WTC11 (cell line): ENCODE results near the gene SLC66A2. TPM values are rescaled to one million over a fixed set of nuclear protein-coding genes. Genes with fewer than 3 reads are reported as not detected.
A peak's percentile ranks its signal among the peaks of the same experiment; 100 is the strongest.

ENCODE experiments used
- ATAC-seq: fragments of 200-7000 bp; cut with Tn5 transposase; 2 replicates; pipeline ENCODE4 v1.10.0; 2021; ENCODE audit warnings: mild to moderate bottlenecking, moderate library complexity
- CTCF ChIA-PET: fragments of 300-600 bp; sonication (Branson Sonifier 250); formaldehyde crosslinking; loops from one replicate; lab custom pipeline; 2021; ENCODE audit warnings: antibody characterized with exemption; lab: Charles Lee
- POLR2A ChIA-PET: fragments of 350-600 bp; sonication (Branson Sonifier 250); formaldehyde crosslinking; loops from one replicate; lab custom pipeline; 2021; ENCODE audit warnings: antibody characterized with exemption; lab: Charles Lee
- DNase-seq: peaks from one replicate; pipeline ENCODE4 v3.0.0; 2021; ENCODE audit warnings: low spot score
- H3K27ac Mint-ChIP-seq: 2 replicates; pipeline ENCODE4 v1.8.0; 2021; ENCODE audit warnings: mixed read lengths
- H3K27me3 Mint-ChIP-seq: 2 replicates; pipeline ENCODE4 v1.8.0; 2021; ENCODE audit warnings: low read depth, mild to moderate bottlenecking, moderate library complexity, mixed read lengths
- H3K36me3 Mint-ChIP-seq: 2 replicates; pipeline ENCODE4 v1.8.0; 2021; ENCODE audit warnings: mixed read lengths
- H3K4me1 Mint-ChIP-seq: 2 replicates; pipeline ENCODE4 v1.8.0; 2022; ENCODE audit warnings: mixed read lengths
- H3K4me3 Mint-ChIP-seq: 2 replicates; pipeline ENCODE4 v1.8.0; 2021; ENCODE audit warnings: mild to moderate bottlenecking, moderate library complexity, mixed read lengths
- H3K9me3 Mint-ChIP-seq: 2 replicates; pipeline ENCODE4 v1.8.0; 2021; ENCODE audit warnings: mixed read lengths
- CBFB ChIP-seq: sonication (generic); formaldehyde crosslinking; IDR thresholded peaks from 2 replicates; pipeline ENCODE4 v1.8.1; 2022; ENCODE audit warnings: mild to moderate bottlenecking, low read depth, missing genetic modification reagents
- CREB1 ChIP-seq: sonication (generic); formaldehyde crosslinking; IDR thresholded peaks from 2 replicates; pipeline ENCODE4 v1.8.0; 2023; ENCODE audit warnings: mild to moderate bottlenecking, missing genetic modification reagents
- CREM ChIP-seq: sonication (generic); formaldehyde crosslinking; IDR thresholded peaks from 2 replicates; pipeline ENCODE4 v1.8.1; 2022; ENCODE audit warnings: mild to moderate bottlenecking, missing genetic modification reagents, moderate library complexity
- FOXK1 ChIP-seq: sonication (generic); formaldehyde crosslinking; IDR thresholded peaks from 2 replicates; pipeline ENCODE4 v1.8.0; 2022; ENCODE audit warnings: mild to moderate bottlenecking, moderate library complexity, missing genetic modification reagents
- HMGA2 ChIP-seq: fragments of 250-450 bp; sonication (Bioruptor Pico); IDR thresholded peaks from 2 replicates; pipeline ENCODE4 v1.4.0; 2021; ENCODE audit warnings: mild to moderate bottlenecking, moderate library complexity
- JAZF1 ChIP-seq: fragments of 250-450 bp; sonication (Bioruptor Pico); IDR thresholded peaks from 2 replicates; pipeline ENCODE4 v1.9.0; 2021; ENCODE audit warnings: moderate library complexity, mild to moderate bottlenecking, inconsistent platforms
- JUN ChIP-seq: sonication (generic); formaldehyde crosslinking; IDR thresholded peaks from 2 replicates; pipeline ENCODE4 v1.8.0; 2023; ENCODE audit warnings: mild to moderate bottlenecking, missing genetic modification reagents
- NFE2L1 ChIP-seq: sonication (generic); formaldehyde crosslinking; IDR thresholded peaks from 2 replicates; pipeline ENCODE4 v1.8.1; 2023; ENCODE audit warnings: missing genetic modification reagents
- NR1H2 ChIP-seq: sonication (generic); formaldehyde crosslinking; IDR thresholded peaks from 2 replicates; pipeline ENCODE4 v1.9.0; 2021; ENCODE audit warnings: mild to moderate bottlenecking, moderate library complexity, missing genetic modification reagents
- PRRX2 ChIP-seq: fragments of 250-450 bp; sonication (Bioruptor Pico); IDR thresholded peaks from 2 replicates; pipeline ENCODE4 v1.8.0; 2021; ENCODE audit warnings: mild to moderate bottlenecking
- SP1 ChIP-seq: sonication (generic); formaldehyde crosslinking; conservative IDR thresholded peaks from 2 replicates; pipeline ENCODE4 v1.8.1; 2022; ENCODE audit warnings: missing genetic modification reagents
- TP53 ChIP-seq: sonication (generic); formaldehyde crosslinking; IDR thresholded peaks from 2 replicates; pipeline ENCODE4 v1.8.1; 2023; ENCODE audit warnings: mild to moderate bottlenecking, missing genetic modification reagents
- ZNF416 ChIP-seq: fragments of 250-450 bp; sonication (Bioruptor Pico); IDR thresholded peaks from 2 replicates; pipeline ENCODE4 v1.9.0; 2021; ENCODE audit warnings: mild to moderate bottlenecking, inconsistent platforms
- total RNA-seq: library from RNA; stranded (reverse); gene quantifications from 3 replicates; pipeline ENCODE4 v1.2.3, GENCODE V29; 2021
- TF ChIP-seq, protein P1 (sequence below): sonication (generic); formaldehyde crosslinking; IDR thresholded peaks from 2 replicates; pipeline ENCODE4 v1.8.1; 2022; ENCODE audit warnings: low read depth, mild to moderate bottlenecking, moderate library complexity, missing genetic modification reagents, borderline replicate concordance
- TF ChIP-seq, protein P2 (sequence below): fragments of 250-450 bp; sonication (Bioruptor Pico); IDR thresholded peaks from 2 replicates; pipeline ENCODE4 v1.8.0; 2021; ENCODE audit warnings: mild to moderate bottlenecking
- TF ChIP-seq, protein P3 (sequence below): fragments of 250-450 bp; sonication (Bioruptor Pico); IDR thresholded peaks from 2 replicates; pipeline ENCODE4 v1.9.0; 2021; ENCODE audit warnings: mild to moderate bottlenecking
- TF ChIP-seq, protein P4 (sequence below): sonication (generic); formaldehyde crosslinking; IDR thresholded peaks from 2 replicates; pipeline ENCODE4 v1.8.0; 2022; ENCODE audit warnings: mild to moderate bottlenecking, missing genetic modification reagents
- TF ChIP-seq, protein P5 (sequence below): sonication (generic); formaldehyde crosslinking; IDR thresholded peaks from 2 replicates; pipeline ENCODE4 v1.8.1; 2022; ENCODE audit warnings: mild to moderate bottlenecking, moderate library complexity, missing genetic modification reagents
- TF ChIP-seq, protein P6 (sequence below): fragments of 250-450 bp; sonication (Bioruptor Pico); IDR thresholded peaks from 2 replicates; pipeline ENCODE4 v1.9.0; 2021; ENCODE audit warnings: mild to moderate bottlenecking, borderline replicate concordance
- TF ChIP-seq, protein P7 (sequence below): fragments of 250-450 bp; sonication (Bioruptor Pico); IDR thresholded peaks from 2 replicates; pipeline ENCODE4 v1.9.0; 2021; ENCODE audit warnings: mild to moderate bottlenecking
- TF ChIP-seq, protein P8 (sequence below): sonication (generic); formaldehyde crosslinking; IDR thresholded peaks from 2 replicates; pipeline ENCODE4 v1.8.1; 2022; ENCODE audit warnings: mild to moderate bottlenecking, missing genetic modification reagents, moderate library complexity, borderline replicate concordance
- TF ChIP-seq, protein P9 (sequence below): sonication (generic); formaldehyde crosslinking; IDR thresholded peaks from 2 replicates; pipeline ENCODE4 v1.8.1; 2023; ENCODE audit warnings: mild to moderate bottlenecking, missing genetic modification reagents, moderate library complexity

Gene SLC66A2
- total RNA-seq, 1 experiment from 2014 or later: 20.9 TPM

DNA sequence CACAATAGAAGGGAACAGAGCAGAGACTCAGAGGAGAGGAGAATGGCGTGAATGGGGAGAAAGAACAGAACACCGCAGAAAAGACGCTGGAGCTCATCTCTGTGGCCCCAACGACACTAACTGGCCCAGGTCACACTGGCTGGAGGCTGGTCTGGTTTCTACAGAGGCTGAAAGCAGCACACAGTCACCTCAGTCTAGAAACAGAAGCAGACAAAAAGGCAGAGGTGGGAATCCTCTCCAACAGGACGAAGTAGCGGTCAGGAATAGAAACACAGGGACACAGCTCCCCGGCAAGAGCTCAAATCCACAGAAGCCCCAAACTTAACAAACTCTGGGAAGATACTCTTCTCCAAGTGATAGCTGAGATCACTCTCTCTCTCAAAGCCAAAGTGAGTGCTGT lies 9.2 kb downstream of the SLC66A2 start:
- Mint-ChIP-seq H3K4me1 (peaks cover 13% of the 10 kb centered on the region), H3K4me3 (no peak overlapping the region)
- TF ChIP-seq, protein P1, sequence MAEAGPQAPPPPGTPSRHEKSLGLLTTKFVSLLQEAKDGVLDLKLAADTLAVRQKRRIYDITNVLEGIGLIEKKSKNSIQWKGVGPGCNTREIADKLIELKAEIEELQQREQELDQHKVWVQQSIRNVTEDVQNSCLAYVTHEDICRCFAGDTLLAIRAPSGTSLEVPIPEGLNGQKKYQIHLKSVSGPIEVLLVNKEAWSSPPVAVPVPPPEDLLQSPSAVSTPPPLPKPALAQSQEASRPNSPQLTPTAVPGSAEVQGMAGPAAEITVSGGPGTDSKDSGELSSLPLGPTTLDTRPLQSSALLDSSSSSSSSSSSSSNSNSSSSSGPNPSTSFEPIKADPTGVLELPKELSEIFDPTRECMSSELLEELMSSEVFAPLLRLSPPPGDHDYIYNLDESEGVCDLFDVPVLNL (CRISPR knock-in tag): no peak
- TF ChIP-seq SP1 (CRISPR knock-in tag) (no peak), NFE2L1 (no peak), ZNF416 (CRISPR knock-in tag) (no peak), JAZF1 (CRISPR knock-in tag) (no peak), CBFB (CRISPR knock-in tag) (no peak), JUN (no peak), HMGA2 (CRISPR knock-in tag) (no peak), CREM (CRISPR knock-in tag) (no peak)
- TF ChIP-seq, protein P2, sequence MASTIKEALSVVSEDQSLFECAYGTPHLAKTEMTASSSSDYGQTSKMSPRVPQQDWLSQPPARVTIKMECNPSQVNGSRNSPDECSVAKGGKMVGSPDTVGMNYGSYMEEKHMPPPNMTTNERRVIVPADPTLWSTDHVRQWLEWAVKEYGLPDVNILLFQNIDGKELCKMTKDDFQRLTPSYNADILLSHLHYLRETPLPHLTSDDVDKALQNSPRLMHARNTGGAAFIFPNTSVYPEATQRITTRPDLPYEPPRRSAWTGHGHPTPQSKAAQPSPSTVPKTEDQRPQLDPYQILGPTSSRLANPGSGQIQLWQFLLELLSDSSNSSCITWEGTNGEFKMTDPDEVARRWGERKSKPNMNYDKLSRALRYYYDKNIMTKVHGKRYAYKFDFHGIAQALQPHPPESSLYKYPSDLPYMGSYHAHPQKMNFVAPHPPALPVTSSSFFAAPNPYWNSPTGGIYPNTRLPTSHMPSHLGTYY (CRISPR knock-in tag): no peak
- TF ChIP-seq, protein P3, sequence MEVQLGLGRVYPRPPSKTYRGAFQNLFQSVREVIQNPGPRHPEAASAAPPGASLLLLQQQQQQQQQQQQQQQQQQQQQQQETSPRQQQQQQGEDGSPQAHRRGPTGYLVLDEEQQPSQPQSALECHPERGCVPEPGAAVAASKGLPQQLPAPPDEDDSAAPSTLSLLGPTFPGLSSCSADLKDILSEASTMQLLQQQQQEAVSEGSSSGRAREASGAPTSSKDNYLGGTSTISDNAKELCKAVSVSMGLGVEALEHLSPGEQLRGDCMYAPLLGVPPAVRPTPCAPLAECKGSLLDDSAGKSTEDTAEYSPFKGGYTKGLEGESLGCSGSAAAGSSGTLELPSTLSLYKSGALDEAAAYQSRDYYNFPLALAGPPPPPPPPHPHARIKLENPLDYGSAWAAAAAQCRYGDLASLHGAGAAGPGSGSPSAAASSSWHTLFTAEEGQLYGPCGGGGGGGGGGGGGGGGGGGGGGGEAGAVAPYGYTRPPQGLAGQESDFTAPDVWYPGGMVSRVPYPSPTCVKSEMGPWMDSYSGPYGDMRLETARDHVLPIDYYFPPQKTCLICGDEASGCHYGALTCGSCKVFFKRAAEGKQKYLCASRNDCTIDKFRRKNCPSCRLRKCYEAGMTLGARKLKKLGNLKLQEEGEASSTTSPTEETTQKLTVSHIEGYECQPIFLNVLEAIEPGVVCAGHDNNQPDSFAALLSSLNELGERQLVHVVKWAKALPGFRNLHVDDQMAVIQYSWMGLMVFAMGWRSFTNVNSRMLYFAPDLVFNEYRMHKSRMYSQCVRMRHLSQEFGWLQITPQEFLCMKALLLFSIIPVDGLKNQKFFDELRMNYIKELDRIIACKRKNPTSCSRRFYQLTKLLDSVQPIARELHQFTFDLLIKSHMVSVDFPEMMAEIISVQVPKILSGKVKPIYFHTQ (CRISPR knock-in tag): no peak
- TF ChIP-seq, protein P4, sequence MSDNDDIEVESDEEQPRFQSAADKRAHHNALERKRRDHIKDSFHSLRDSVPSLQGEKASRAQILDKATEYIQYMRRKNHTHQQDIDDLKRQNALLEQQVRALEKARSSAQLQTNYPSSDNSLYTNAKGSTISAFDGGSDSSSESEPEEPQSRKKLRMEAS (CRISPR knock-in tag): no peak
- TF ChIP-seq, protein P5, sequence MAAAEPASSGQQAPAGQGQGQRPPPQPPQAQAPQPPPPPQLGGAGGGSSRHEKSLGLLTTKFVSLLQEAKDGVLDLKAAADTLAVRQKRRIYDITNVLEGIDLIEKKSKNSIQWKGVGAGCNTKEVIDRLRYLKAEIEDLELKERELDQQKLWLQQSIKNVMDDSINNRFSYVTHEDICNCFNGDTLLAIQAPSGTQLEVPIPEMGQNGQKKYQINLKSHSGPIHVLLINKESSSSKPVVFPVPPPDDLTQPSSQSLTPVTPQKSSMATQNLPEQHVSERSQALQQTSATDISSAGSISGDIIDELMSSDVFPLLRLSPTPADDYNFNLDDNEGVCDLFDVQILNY (CRISPR knock-in tag): no peak
- TF ChIP-seq, protein P6, sequence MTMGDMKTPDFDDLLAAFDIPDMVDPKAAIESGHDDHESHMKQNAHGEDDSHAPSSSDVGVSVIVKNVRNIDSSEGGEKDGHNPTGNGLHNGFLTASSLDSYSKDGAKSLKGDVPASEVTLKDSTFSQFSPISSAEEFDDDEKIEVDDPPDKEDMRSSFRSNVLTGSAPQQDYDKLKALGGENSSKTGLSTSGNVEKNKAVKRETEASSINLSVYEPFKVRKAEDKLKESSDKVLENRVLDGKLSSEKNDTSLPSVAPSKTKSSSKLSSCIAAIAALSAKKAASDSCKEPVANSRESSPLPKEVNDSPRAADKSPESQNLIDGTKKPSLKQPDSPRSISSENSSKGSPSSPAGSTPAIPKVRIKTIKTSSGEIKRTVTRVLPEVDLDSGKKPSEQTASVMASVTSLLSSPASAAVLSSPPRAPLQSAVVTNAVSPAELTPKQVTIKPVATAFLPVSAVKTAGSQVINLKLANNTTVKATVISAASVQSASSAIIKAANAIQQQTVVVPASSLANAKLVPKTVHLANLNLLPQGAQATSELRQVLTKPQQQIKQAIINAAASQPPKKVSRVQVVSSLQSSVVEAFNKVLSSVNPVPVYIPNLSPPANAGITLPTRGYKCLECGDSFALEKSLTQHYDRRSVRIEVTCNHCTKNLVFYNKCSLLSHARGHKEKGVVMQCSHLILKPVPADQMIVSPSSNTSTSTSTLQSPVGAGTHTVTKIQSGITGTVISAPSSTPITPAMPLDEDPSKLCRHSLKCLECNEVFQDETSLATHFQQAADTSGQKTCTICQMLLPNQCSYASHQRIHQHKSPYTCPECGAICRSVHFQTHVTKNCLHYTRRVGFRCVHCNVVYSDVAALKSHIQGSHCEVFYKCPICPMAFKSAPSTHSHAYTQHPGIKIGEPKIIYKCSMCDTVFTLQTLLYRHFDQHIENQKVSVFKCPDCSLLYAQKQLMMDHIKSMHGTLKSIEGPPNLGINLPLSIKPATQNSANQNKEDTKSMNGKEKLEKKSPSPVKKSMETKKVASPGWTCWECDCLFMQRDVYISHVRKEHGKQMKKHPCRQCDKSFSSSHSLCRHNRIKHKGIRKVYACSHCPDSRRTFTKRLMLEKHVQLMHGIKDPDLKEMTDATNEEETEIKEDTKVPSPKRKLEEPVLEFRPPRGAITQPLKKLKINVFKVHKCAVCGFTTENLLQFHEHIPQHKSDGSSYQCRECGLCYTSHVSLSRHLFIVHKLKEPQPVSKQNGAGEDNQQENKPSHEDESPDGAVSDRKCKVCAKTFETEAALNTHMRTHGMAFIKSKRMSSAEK: no peak
- TF ChIP-seq, all 79 proteins: peak for 0
- no peak for ATAC-seq
- Mint-ChIP-seq H3K27me3 (no peaks in the 10 kb centered on the region; the same call in 1 of the 2 replicates), H3K27ac (0 out of 2 replicates have a peak overlapping the region, but pooled peaks have one; percentile 57), H3K36me3 (peaks cover 2% of the 10 kb centered on the region; the same call in 1 of the 2 replicates), H3K9me3 (no peaks in the 10 kb centered on the region)
- no peak for DNase-seq
- POLR2A ChIA-PET: no interaction called here
- CTCF ChIA-PET: no interaction called here

DNA sequence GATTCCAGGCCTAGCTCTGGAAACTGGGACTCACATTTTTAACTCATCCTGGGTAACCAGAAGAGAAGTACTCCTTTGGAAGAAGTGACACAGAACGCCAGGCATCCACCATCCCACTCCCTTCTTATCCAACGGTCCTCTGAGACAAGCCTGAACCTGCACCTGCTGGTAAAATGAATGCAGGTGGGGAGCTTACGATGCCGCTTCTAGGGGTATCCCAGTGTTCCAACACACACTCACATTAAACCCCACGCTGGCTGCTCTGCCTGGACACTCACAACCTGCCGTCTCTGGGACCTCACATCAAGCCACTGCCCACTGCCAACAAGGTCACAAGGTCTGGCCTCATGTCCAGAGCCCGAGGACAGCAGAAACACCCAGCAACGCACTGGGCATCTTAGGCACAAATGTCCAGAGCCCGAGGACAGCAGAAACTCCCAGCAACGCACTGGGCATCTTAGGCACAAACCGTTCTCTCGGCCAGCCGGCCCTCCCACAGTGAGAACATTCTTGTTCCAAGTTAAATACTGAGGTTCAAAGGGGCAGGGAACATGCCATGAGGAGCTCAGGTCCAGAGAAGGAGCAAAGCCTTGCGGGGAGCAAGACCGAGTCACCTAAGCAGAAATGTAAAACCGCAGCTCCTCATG lies 9.9 kb downstream of the SLC66A2 start:
- ChIA-PET POLR2A (no interaction called here), CTCF (no interaction called here)
- H3K27me3 Mint-ChIP-seq: no peaks in the 10 kb centered on the region; the same call in 1 of the 2 replicates
- peaks cover 2% of the 10 kb centered on the region; the same call in 1 of the 2 replicates for H3K36me3 Mint-ChIP-seq
- no peak for ATAC-seq
- H3K9me3 Mint-ChIP-seq: no peaks in the 10 kb centered on the region
- DNase-seq: no peak
- peaks cover 13% of the 10 kb centered on the region for H3K4me1 Mint-ChIP-seq
- 0 out of 2 replicates have a peak overlapping the region, but pooled peaks have one; percentile 57 for H3K27ac Mint-ChIP-seq
- no peak overlapping the region for H3K4me3 Mint-ChIP-seq
- TF ChIP-seq, protein P7, sequence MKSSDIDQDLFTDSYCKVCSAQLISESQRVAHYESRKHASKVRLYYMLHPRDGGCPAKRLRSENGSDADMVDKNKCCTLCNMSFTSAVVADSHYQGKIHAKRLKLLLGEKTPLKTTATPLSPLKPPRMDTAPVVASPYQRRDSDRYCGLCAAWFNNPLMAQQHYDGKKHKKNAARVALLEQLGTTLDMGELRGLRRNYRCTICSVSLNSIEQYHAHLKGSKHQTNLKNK: no peak
- TF ChIP-seq, protein P8, sequence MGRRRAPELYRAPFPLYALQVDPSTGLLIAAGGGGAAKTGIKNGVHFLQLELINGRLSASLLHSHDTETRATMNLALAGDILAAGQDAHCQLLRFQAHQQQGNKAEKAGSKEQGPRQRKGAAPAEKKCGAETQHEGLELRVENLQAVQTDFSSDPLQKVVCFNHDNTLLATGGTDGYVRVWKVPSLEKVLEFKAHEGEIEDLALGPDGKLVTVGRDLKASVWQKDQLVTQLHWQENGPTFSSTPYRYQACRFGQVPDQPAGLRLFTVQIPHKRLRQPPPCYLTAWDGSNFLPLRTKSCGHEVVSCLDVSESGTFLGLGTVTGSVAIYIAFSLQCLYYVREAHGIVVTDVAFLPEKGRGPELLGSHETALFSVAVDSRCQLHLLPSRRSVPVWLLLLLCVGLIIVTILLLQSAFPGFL (CRISPR knock-in tag): no peak
- no peak for TF ChIP-seq FOXK1 (CRISPR knock-in tag)
- TF ChIP-seq, protein P9, sequence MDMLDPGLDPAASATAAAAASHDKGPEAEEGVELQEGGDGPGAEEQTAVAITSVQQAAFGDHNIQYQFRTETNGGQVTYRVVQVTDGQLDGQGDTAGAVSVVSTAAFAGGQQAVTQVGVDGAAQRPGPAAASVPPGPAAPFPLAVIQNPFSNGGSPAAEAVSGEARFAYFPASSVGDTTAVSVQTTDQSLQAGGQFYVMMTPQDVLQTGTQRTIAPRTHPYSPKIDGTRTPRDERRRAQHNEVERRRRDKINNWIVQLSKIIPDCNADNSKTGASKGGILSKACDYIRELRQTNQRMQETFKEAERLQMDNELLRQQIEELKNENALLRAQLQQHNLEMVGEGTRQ: no peak
- no peak for TF ChIP-seq CREB1
- no peak for TF ChIP-seq PRRX2 (CRISPR knock-in tag)
- TF ChIP-seq TP53: no peak
- TF ChIP-seq NR1H2 (CRISPR knock-in tag): no peak
